ENCODE measurements around the gene TESMIN. TPM values are rescaled to one million over a fixed set of nuclear protein-coding genes. Genes with fewer than 3 reads are reported as not detected.

The TESMIN gene
- polyA plus RNA-seq, 3 donors = 1.9 to 2.6 (median 2.5) TPM

GRCh38 chr11:68721075-68721474 lies 30.2 kb downstream of the TESMIN start:
- no peaks in the 10 kb centered on the region for H4K20me1 ChIP-seq (ENCODE audit: insufficient read depth, low read length)
- Mint-ChIP-seq H3K9me3 (peaks cover 2 to 14% (median 10%) of the 10 kb centered on the region in 7 donors), H3K36me3 (peaks cover 17 to 21% of the 10 kb centered on the region in 2 donors), H3K27me3 (ENCODE audit: low read depth in 3 of 3) (peaks cover 0 to 2% (median 0%) of the 10 kb centered on the region in 3 donors), H3K4me1 (peaks cover 10% of the 10 kb centered on the region), H3K4me3 (no peak overlapping the region), H3K27ac (no peak overlapping the region)
- no peak for DNase-seq
- H3K4me1 ChIP-seq (ENCODE audit: control insufficient read depth in 1 of 2, insufficient read depth in 2 of 2, low read length in 2 of 2) = peaks cover 0 to 3% of the 10 kb centered on the region in 2 donors
- H3K4me3 ChIP-seq (replicated peaks in 1 of 3; ENCODE audit: low read depth in 2 of 3, low read length in 3 of 3) = no peak overlapping the region
- H3K4me2 ChIP-seq (replicated peaks; ENCODE audit: extremely low read depth, low read length, poor library complexity, severe bottlenecking) = no peak overlapping the region
- intact Hi-C loops (cut with micrococcal nuclease) = no loop called here
- H3K36me3 ChIP-seq (replicated peaks in 1 of 2; ENCODE audit: control insufficient read depth in 1 of 2, insufficient read depth in 2 of 2, low read length in 2 of 2) = peaks cover 0 to 10% of the 10 kb centered on the region in 2 donors
- no CpG with 5 or more reads among the region's 2 CpGs for WGBS (ENCODE audit: insufficient coverage)
- no peak overlapping the region for H3K27ac ChIP-seq (ENCODE audit: low read depth in 1 of 2, low read length in 2 of 2)
- H2AFZ ChIP-seq (ENCODE audit: insufficient read depth, low read depth, low read length, poor library complexity, severe bottlenecking) = no peak overlapping the region
- TF ChIP-seq, protein P1, sequence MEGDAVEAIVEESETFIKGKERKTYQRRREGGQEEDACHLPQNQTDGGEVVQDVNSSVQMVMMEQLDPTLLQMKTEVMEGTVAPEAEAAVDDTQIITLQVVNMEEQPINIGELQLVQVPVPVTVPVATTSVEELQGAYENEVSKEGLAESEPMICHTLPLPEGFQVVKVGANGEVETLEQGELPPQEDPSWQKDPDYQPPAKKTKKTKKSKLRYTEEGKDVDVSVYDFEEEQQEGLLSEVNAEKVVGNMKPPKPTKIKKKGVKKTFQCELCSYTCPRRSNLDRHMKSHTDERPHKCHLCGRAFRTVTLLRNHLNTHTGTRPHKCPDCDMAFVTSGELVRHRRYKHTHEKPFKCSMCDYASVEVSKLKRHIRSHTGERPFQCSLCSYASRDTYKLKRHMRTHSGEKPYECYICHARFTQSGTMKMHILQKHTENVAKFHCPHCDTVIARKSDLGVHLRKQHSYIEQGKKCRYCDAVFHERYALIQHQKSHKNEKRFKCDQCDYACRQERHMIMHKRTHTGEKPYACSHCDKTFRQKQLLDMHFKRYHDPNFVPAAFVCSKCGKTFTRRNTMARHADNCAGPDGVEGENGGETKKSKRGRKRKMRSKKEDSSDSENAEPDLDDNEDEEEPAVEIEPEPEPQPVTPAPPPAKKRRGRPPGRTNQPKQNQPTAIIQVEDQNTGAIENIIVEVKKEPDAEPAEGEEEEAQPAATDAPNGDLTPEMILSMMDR (IDR thresholded peaks at IDR 0.05) = no peak
- H3K79me2 ChIP-seq (ENCODE audit: insufficient read depth, low read length) = no peaks in the 10 kb centered on the region
- no peaks in the 10 kb centered on the region for H3K27me3 ChIP-seq (ENCODE audit: control insufficient read depth in 2 of 2, insufficient read depth in 2 of 2, low read length in 2 of 2)
- no peak overlapping the region for H3K9ac ChIP-seq (ENCODE audit: insufficient read depth, low read length, poor library complexity, severe bottlenecking)
- H3K9me3 ChIP-seq (replicated peaks in 1 of 2; ENCODE audit: control insufficient read depth in 1 of 2, insufficient read depth in 1 of 2, low read length in 2 of 2) = no peaks in the 10 kb centered on the region

DNA sequence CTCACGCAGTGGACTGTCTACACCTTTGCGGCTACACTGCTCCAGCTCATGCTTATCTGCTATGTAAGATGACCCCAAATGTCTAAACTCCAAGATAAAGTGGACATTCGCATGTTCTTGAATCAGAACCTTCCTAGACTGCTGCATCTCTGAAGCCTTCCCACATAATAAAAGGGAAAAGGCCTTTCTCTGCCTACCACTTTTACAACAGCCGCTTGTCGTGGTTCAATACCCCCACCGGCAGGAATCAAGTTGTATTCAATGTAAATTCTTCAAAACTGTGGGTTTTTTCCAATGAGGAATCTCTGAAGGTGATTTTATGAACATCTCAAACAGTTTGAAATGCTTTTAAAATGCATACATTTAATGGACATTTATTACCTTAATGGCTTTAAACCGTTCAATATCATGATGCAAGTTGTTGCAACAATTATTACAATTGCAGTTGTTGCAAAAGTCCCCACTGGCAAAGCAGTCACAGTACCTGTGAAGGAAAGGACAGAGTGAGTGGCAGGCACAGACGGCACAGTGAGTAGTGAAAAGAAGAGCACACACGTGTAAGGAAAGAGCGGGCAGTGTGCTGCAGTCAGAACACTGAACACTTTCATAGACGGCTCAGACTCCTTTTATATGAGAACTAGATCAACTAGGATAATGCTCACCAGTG lies 35.7 kb downstream of the TESMIN start:
- TF ChIP-seq, protein P1 (IDR thresholded peaks at IDR 0.05) = no peak
- H3K27ac Mint-ChIP-seq = no peak overlapping the region

More for the DNA sequence above, 35.7 kb downstream of the TESMIN start:
- intact Hi-C loops (cut with micrococcal nuclease) = no loop called here
- Mint-ChIP-seq H3K27me3 (ENCODE audit: low read depth in 3 of 3) (peaks cover 0 to 3% (median 0%) of the 10 kb centered on the region in 3 donors), H3K9me3 (peaks cover 2 to 14% (median 10%) of the 10 kb centered on the region in 7 donors), H3K4me3 (no peak overlapping the region), H3K4me1 (peaks cover 5% of the 10 kb centered on the region), H3K36me3 (peaks cover 16 to 20% of the 10 kb centered on the region in 2 donors)
- Histone ChIP-seq H3K79me2 (ENCODE audit: insufficient read depth, low read length) (no peaks in the 10 kb centered on the region), H2AFZ (ENCODE audit: insufficient read depth, low read depth, low read length, poor library complexity, severe bottlenecking) (no peak overlapping the region), H3K4me2 (replicated peaks; ENCODE audit: extremely low read depth, low read length, poor library complexity, severe bottlenecking) (no peak overlapping the region), H3K9me3 (replicated peaks in 1 of 2; ENCODE audit: control insufficient read depth in 1 of 2, insufficient read depth in 1 of 2, low read length in 2 of 2) (no peaks in the 10 kb centered on the region), H3K36me3 (replicated peaks in 1 of 2; ENCODE audit: control insufficient read depth in 1 of 2, insufficient read depth in 2 of 2, low read length in 2 of 2) (peaks cover 0 to 9% of the 10 kb centered on the region in 2 donors), H3K4me3 (replicated peaks in 1 of 3; ENCODE audit: low read depth in 2 of 3, low read length in 3 of 3) (no peak overlapping the region), H3K4me1 (ENCODE audit: control insufficient read depth in 1 of 2, insufficient read depth in 2 of 2, low read length in 2 of 2) (no peaks in the 10 kb centered on the region), H3K27ac (ENCODE audit: low read depth in 1 of 2, low read length in 2 of 2) (no peak overlapping the region), H4K20me1 (ENCODE audit: insufficient read depth, low read length) (no peaks in the 10 kb centered on the region), H3K27me3 (ENCODE audit: control insufficient read depth in 2 of 2, insufficient read depth in 2 of 2, low read length in 2 of 2) (no peaks in the 10 kb centered on the region), H3K9ac (ENCODE audit: insufficient read depth, low read length, poor library complexity, severe bottlenecking) (no peak overlapping the region)
- no peak for DNase-seq
- WGBS (ENCODE audit: insufficient coverage) = 100% methylated on average over 4 of the region's 11 CpGs

Measured in CD14-positive monocyte (primary cell).